GM10248 (cell line): ENCODE measurements around the gene LEF1.

Experiments used
- CTCF ChIA-PET: fragments of 300-600 bp; sonication (Branson Sonifier 250); formaldehyde crosslinking; extraction: SDS; loops from one replicate; lab custom pipeline; 2021; ENCODE audit warnings: antibody characterized with exemption; lab: Yijun Ruan, JAX
- POLR2A ChIA-PET: fragments of 350-650 bp; sonication (Branson Sonifier 250); formaldehyde crosslinking; extraction: SDS; loops from one replicate; lab custom pipeline; 2020; ENCODE audit warnings: antibody characterized with exemption; lab: Yijun Ruan, JAX
- DNase-seq: peaks from one replicate; pipeline ENCODE4 v3.0.0; 2012; ENCODE audit errors: extremely low spot score
- TF ChIP-seq, protein P1 (sequence below): IDR thresholded peaks from 2 replicates; pipeline ENCODE4 v1.5.1; 2012; ENCODE audit warnings: mild to moderate bottlenecking, low read depth; ENCODE audit errors: extremely low read depth, missing control alignments, control extremely low read depth

Gene LEF1

GRCh38 chr4:108149588-108150380 lies 18.9 kb downstream of the LEF1 start:
- POLR2A ChIA-PET = no interaction called here
- CTCF ChIA-PET = interaction anchor here (1.3 to 2.3 kb wide), 3 partner anchors 9 to 119 kb away, joined by 3 to 9 read pairs (median 4); no protein-coding TSS in a partner anchor

GRCh38 chr4:108148316-108148715 lies 20.4 kb downstream of the LEF1 start:
- CTCF ChIA-PET = interaction anchor here (1.0 kb wide), 1 partner anchor 16 kb away, joined by 4 read pairs; no protein-coding TSS in a partner anchor
- no peak for DNase-seq

More at GRCh38 chr4:108149588-108150380, 18.9 kb downstream of the LEF1 start:
- TF ChIP-seq, protein P1, sequence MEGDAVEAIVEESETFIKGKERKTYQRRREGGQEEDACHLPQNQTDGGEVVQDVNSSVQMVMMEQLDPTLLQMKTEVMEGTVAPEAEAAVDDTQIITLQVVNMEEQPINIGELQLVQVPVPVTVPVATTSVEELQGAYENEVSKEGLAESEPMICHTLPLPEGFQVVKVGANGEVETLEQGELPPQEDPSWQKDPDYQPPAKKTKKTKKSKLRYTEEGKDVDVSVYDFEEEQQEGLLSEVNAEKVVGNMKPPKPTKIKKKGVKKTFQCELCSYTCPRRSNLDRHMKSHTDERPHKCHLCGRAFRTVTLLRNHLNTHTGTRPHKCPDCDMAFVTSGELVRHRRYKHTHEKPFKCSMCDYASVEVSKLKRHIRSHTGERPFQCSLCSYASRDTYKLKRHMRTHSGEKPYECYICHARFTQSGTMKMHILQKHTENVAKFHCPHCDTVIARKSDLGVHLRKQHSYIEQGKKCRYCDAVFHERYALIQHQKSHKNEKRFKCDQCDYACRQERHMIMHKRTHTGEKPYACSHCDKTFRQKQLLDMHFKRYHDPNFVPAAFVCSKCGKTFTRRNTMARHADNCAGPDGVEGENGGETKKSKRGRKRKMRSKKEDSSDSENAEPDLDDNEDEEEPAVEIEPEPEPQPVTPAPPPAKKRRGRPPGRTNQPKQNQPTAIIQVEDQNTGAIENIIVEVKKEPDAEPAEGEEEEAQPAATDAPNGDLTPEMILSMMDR = no peak
- DNase-seq = no peak

DNA sequence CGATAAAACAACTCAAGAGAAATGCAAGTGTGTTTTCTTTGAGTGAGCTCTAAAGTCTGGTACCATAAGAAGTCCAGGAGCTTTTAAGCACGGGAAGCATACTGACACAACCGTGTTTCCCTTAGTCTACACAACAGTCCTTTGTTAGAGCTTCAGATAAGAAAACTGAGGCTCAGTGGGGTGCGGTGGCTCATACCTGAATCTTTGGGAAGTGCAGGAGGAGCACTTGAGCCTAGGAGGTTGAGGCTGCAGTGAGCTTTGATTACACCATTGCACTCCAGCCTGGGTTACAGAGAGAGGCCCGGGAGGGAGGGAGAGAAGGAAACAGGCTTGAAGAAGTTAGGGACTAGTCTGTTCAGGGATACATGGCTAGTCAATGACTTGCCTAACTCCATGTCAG lies 21.9 kb downstream of the LEF1 start:
- TF ChIP-seq, protein P1 = no peak
- CTCF ChIA-PET = interaction anchor here (0.8 to 1.5 kb wide), 4 partner anchors 13 to 63 kb away, joined by 3 to 7 read pairs (median 3); no protein-coding TSS in a partner anchor
- DNase-seq = no peak
- POLR2A ChIA-PET = no interaction called here

More at GRCh38 chr4:108148316-108148715, 20.4 kb downstream of the LEF1 start:
- TF ChIP-seq, protein P1 = no peak
- POLR2A ChIA-PET = no interaction called here

GRCh38 chr4:108146336-108146735 lies 22.4 kb downstream of the LEF1 start:
- POLR2A ChIA-PET = no interaction called here
- CTCF ChIA-PET = interaction anchor here (1.0 to 1.5 kb wide), 2 partner anchors 13 to 62 kb away, joined by 3 to 7 read pairs; no protein-coding TSS in a partner anchor
- TF ChIP-seq, protein P1 = no peak
- DNase-seq = no peak

DNA sequence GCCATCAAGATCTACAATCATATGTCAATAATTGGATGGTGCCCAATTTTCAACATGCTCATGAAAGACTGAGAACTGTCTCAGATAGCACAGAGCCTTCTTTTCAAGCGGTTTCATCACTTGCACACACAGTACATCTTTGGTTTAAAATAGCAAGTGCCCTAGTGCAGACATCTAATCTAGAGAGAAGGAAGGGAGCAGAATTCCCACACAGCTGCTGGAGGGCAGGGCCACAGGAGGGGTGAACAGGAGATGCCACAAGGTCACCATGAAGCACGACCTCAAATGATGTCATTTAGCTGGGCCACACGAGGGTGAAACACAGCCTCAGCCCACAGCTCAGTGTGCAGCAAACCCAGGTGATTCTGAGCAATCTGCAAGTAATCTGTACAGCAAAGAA lies 24.3 kb downstream of the LEF1 start:
- CTCF ChIA-PET = interaction anchor here (1.2 to 2.0 kb wide), 4 partner anchors 9 to 36 kb away, joined by 3 to 6 read pairs (median 4); no protein-coding TSS in a partner anchor
- POLR2A ChIA-PET = no interaction called here
- no peak for DNase-seq
- TF ChIP-seq, protein P1 = no peak

DNA sequence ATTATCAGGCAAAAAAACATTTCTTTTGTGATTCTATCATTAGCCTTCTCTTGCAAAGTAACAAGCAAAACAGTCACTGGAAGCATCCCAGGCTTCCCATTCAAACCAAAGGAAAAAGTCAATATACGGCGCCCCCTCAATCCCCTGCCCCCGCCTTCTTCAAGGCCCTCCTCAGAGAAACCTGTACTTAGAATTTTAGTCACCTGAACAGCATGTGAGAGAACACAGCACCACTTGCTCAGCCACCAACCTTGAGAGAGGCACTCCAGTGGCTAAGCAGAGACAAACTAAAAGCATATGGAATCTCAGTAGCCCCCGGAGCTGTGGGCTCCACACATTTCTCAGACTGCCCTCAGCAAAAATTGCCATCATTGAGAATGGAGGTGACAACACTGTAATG lies 25.2 kb downstream of the LEF1 start:
- DNase-seq = no peak
- ChIA-PET POLR2A (no interaction called here), CTCF (interaction anchor here (1.1 to 2.2 kb wide), 3 partner anchors 12 to 14 kb away, joined by 4 to 6 read pairs (median 5); no protein-coding TSS in a partner anchor)
- TF ChIP-seq, protein P1 = no peak
